HG02610 (cell line): ENCODE data around the gene KIRREL3.

Experiments used
- ATAC-seq: cut with Tn5 transposase; IDR thresholded peaks from one replicate; pipeline ENCODE4 v1.9.1; 2021; ENCODE audit warnings: mild to moderate bottlenecking, moderate library complexity; ENCODE audit not compliant: unreplicated experiment

The KIRREL3 gene

GRCh38 chr11:126496576-126497337 lies 503.8 kb downstream of the KIRREL3 start:
- no peak for ATAC-seq

GRCh38 chr11:126495281-126496220 lies 505.0 kb downstream of the KIRREL3 start:
- no peak for ATAC-seq

- ATAC-seq, result no peak
Measured at GRCh38 chr11:126494831-126495230, 505.7 kb downstream of the KIRREL3 start.

GRCh38 chr11:126492331-126493082 lies 508.1 kb downstream of the KIRREL3 start:
- ATAC-seq, result no peak

- ATAC-seq, result no peak
Measured at GRCh38 chr11:126491092-126491491, 509.5 kb downstream of the KIRREL3 start.

GRCh38 chr11:126489836-126490660 lies 510.5 kb downstream of the KIRREL3 start:
- ATAC-seq, result no peak

GRCh38 chr11:126488591-126489370 lies 511.8 kb downstream of the KIRREL3 start:
- no peak for ATAC-seq

- ATAC-seq, result no peak
Measured at GRCh38 chr11:126487711-126488110, 512.9 kb downstream of the KIRREL3 start.

GRCh38 chr11:126485986-126486635 lies 514.5 kb downstream of the KIRREL3 start:
- no peak for ATAC-seq

- peak; percentile 51 for ATAC-seq
Measured at GRCh38 chr11:126485021-126485792, 515.4 kb downstream of the KIRREL3 start.

GRCh38 chr11:126484266-126484665 lies 516.3 kb downstream of the KIRREL3 start:
- no peak for ATAC-seq

GRCh38 chr11:126483621-126484195 lies 516.9 kb downstream of the KIRREL3 start:
- no peak for ATAC-seq

- no peak for ATAC-seq
Measured at GRCh38 chr11:126482586-126483108, 517.9 kb downstream of the KIRREL3 start.

GRCh38 chr11:126481303-126481680 lies 519.3 kb downstream of the KIRREL3 start:
- ATAC-seq, result no peak

GRCh38 chr11:126480410-126481302 lies 519.9 kb downstream of the KIRREL3 start:
- peak; percentile 70 for ATAC-seq

- ATAC-seq, result no peak
Measured at GRCh38 chr11:126480015-126480409, 520.6 kb downstream of the KIRREL3 start.
